ENCODE results near the gene SLC19A1. TPM values are rescaled to one million over a fixed set of nuclear protein-coding genes. Genes with fewer than 3 reads are reported as not detected.
"Not testable (repeated sequence)": the region's sequence is repeated elsewhere in the genome, so short reads cannot be mapped to it uniquely, and the experiment has no call there.

SLC19A1 gene
- total RNA-seq, 4 donors from 2014 or later, result 3.3 to 27.9 (median 11.4) TPM

GRCh38 chr21:45529785-45530422 is 12.3 kb downstream of the SLC19A1 start:
- Histone ChIP-seq H3K36me3 (peaks cover 0 to 66% (median 0%) of the 10 kb centered on the region in 3 donors), H3K27me3 (no peaks in the 10 kb centered on the region), H3K4me1 (peaks cover 0 to 19% (median 2%) of the 10 kb centered on the region in 4 donors), H3K27ac (no peak overlapping the region), H3K9me3 (no peaks in the 10 kb centered on the region), H3K4me3 (no peak overlapping the region)
- TF ChIP-seq POLR2A (IDR thresholded peaks at IDR 0.05) (no peak), CTCF (IDR thresholded peaks at IDR 0.05) (no peak), EP300 (IDR thresholded peaks at IDR 0.05) (no peak)
- DNase-seq (ENCODE audit: low spot score in 2 of 2), result no peak
- 96% methylated on average over 11 of the region's 11 CpGs for WGBS, 2 donors

GRCh38 chr21:45528981-45529784 is 13.1 kb downstream of the SLC19A1 start:
- TF ChIP-seq EP300 (IDR thresholded peaks at IDR 0.05), result no peak
- TF ChIP-seq POLR2A (IDR thresholded peaks at IDR 0.05), result no peak
- TF ChIP-seq CTCF (IDR thresholded peaks at IDR 0.05), result no peak
- Histone ChIP-seq H3K4me1 (peaks cover 0 to 12% (median 2%) of the 10 kb centered on the region in 4 donors), H3K27ac (no peak overlapping the region), H3K9me3 (no peaks in the 10 kb centered on the region), H3K27me3 (no peaks in the 10 kb centered on the region), H3K36me3 (peaks cover 0 to 69% (median 0%) of the 10 kb centered on the region in 3 donors), H3K4me3 (no peak overlapping the region)
- DNase-seq (ENCODE audit: low spot score in 2 of 2), result no peak
- WGBS, 2 donors, result 74 to 78% methylated on average over 20 of the region's 20 CpGs

GRCh38 chr21:45528028-45528705 is 14.1 kb downstream of the SLC19A1 start:
- TF ChIP-seq EP300 (IDR thresholded peaks at IDR 0.05) (no peak), CTCF (IDR thresholded peaks at IDR 0.05) (no peak), POLR2A (IDR thresholded peaks at IDR 0.05) (no peak)
- no peak for DNase-seq (ENCODE audit: low spot score in 2 of 2)
- Histone ChIP-seq H3K36me3 (peaks cover 0 to 76% (median 0%) of the 10 kb centered on the region in 3 donors), H3K27ac (no peak overlapping the region), H3K4me1 (peaks cover 0 to 4% (median 2%) of the 10 kb centered on the region in 4 donors), H3K4me3 (no peak overlapping the region), H3K27me3 (no peaks in the 10 kb centered on the region), H3K9me3 (no peaks in the 10 kb centered on the region)
- 81 to 89% methylated on average over 15 to 16 of the region's 18 CpGs for WGBS, 2 donors

GRCh38 chr21:45527151-45527999 is 14.9 kb downstream of the SLC19A1 start:
- H3K9me3 ChIP-seq; H3K27me3 ChIP-seq; DNase-seq (ENCODE audit: low spot score in 2 of 2); H3K4me1 ChIP-seq; H3K27ac ChIP-seq; H3K4me3 ChIP-seq: not testable (repeated sequence)
- H3K36me3 ChIP-seq, result peaks cover 0 to 84% (median 0%) of the 10 kb centered on the region in 3 donors
- 89 to 92% methylated on average over 14 to 19 of the region's 19 CpGs for WGBS, 2 donors

GRCh38 chr21:45525910-45526306 is 16.3 kb downstream of the SLC19A1 start:
- DNase-seq (ENCODE audit: low spot score in 2 of 2), result peak in 1 of 2 donors; percentile 9
- Histone ChIP-seq H3K4me3 (no peak overlapping the region), H3K4me1 (no peaks in the 10 kb centered on the region), H3K27ac (no peak overlapping the region), H3K9me3 (peaks cover 0 to 15% (median 6%) of the 10 kb centered on the region in 4 donors), H3K27me3 (no peaks in the 10 kb centered on the region), H3K36me3 (peaks cover 0 to 85% (median 0%) of the 10 kb centered on the region in 3 donors)
- TF ChIP-seq EP300 (IDR thresholded peaks at IDR 0.05), result no peak
- no peak for TF ChIP-seq POLR2A (IDR thresholded peaks at IDR 0.05)
- no peak for TF ChIP-seq CTCF (IDR thresholded peaks at IDR 0.05)
- 96% methylated on average over 11 of the region's 11 CpGs for WGBS, 2 donors

Data from tibial nerve (tissue), 4 donors.